NCI-H748 treated with DMSO at 0.1 percent for 48 hours (cell line): ENCODE results near the gene SH3GL1.
A peak's percentile ranks its signal among the peaks of the same experiment; 100 is the strongest.
"Not testable (repeated sequence)": the region's sequence is repeated elsewhere in the genome, so short reads cannot be mapped to it uniquely, and the experiment has no call there.

ENCODE experiments used
- DNase-seq: peaks from one replicate; lab custom pipeline; 2025; lab: John Stamatoyannopoulos, UW

SH3GL1 gene

GRCh38 chr19:4342615-4343369, 57.6 kb downstream of the SH3GL1 start:
- DNase-seq, result peak; percentile 98

GRCh38 chr19:4342314-4342614, 58.1 kb downstream of the SH3GL1 start:
- DNase-seq, result no peak

DNA sequence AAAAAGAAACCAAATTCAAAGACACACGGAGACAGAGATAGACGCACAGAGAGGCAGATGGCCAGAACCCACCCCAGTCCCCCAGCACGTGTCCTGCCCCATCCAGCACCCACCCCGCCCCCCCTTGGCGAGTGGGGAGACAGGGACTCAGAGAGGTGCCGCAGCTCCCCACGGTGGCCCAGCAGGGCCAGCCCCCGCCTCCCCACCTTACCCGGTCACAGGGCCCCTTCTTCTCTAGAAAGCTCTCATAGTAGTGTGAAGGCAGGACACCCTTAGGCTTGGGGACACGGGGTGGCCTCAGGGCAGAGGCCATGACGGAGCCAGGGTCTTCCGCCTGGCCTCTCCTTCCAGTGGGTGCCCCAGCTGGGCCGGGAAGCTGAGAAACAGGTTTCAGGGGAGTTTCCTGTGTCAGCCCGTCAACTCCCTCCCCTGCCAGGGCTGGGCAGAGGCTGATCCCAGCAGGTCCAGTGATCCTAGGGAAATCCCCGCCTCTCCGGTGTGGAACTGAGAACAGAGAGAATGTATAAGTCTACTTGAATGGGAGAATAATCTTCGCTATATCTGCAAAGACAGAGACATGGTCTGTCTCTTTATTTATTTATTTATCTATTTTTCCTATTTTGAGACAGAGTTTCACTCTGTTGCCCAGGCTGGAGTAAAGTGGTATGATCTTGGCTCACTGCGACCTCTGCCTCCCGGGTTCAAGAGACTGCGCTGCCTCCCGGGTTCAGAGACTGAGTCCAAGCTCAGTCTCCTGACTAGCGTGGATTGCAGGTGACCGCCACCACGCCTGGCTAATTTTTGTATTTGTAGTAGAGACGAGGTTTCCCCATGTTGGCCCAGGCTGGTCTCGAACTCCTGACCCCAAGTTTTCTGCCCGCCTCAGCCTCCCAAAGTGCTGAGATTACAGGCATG, 61.6 kb downstream of the SH3GL1 start, which contains the start of gene STAP2:
Gene STAP2, minus strand, starts transcription at position 387 of the 915 bp plus-strand sequence. Its CDS starts 74 bp downstream, at position 313.
- no peak for DNase-seq

- DNase-seq, result no peak
Measured at GRCh38 chr19:4337906-4338440, 62.4 kb downstream of the SH3GL1 start.

GRCh38 chr19:4334929-4335570, 65.3 kb downstream of the SH3GL1 start:
- DNase-seq, result no peak

- no peak for DNase-seq
Measured at GRCh38 chr19:4329858-4330257, 70.5 kb downstream of the SH3GL1 start.

- DNase-seq, result not testable (repeated sequence)
Measured at GRCh38 chr19:4328991-4329681, 71.2 kb downstream of the SH3GL1 start.

GRCh38 chr19:4328243-4328990, 71.9 kb downstream of the SH3GL1 start:
- no peak for DNase-seq

DNA sequence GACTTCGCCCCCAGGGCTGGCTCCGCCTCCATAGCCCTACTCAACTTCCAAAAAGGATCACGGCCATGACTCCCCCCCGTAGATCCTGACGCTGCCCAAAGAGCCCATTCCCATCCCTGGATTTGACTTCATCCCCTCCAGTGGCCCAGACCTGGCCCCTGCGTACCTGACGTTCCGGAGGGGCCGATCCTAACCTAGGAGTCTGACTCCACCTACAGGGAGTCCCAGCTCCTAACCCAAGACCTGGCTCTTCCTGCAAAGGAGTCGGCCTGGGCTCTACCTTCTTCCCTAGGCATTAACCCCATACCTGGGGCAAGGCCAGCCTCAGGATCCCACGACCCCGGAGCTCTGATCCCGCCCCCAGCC, 72.5 kb downstream of the SH3GL1 start:
- no peak for DNase-seq

GRCh38 chr19:4327252-4327876, 73.0 kb downstream of the SH3GL1 start:
- no peak for DNase-seq

GRCh38 chr19:4326837-4327251, 73.5 kb downstream of the SH3GL1 start:
- DNase-seq, result no peak

- DNase-seq, result no peak
Measured at GRCh38 chr19:4326215-4326836, 74.0 kb downstream of the SH3GL1 start.

DNA sequence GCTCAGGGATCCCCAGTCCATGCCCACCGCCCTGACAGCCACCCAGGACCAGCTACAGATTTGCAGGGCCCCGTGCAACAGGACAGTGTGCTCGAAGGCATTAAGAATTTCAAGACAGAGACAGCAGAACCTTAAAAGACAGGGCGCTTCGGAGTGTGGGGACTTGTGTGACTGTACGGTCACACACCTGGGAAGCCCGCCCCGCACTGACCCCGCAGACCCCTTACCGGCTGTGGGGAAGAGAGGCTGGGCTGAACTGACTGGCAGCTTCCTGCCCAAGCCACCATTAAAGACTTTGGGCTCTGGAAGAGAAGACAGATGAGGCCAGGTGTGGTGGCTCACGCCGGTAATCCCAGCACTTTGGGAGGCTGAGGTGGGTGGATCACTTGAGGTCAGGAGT, 76.1 kb downstream of the SH3GL1 start:
- DNase-seq, result no peak

GRCh38 chr19:4323692-4324091, 76.7 kb downstream of the SH3GL1 start:
- DNase-seq, result no peak

DNA sequence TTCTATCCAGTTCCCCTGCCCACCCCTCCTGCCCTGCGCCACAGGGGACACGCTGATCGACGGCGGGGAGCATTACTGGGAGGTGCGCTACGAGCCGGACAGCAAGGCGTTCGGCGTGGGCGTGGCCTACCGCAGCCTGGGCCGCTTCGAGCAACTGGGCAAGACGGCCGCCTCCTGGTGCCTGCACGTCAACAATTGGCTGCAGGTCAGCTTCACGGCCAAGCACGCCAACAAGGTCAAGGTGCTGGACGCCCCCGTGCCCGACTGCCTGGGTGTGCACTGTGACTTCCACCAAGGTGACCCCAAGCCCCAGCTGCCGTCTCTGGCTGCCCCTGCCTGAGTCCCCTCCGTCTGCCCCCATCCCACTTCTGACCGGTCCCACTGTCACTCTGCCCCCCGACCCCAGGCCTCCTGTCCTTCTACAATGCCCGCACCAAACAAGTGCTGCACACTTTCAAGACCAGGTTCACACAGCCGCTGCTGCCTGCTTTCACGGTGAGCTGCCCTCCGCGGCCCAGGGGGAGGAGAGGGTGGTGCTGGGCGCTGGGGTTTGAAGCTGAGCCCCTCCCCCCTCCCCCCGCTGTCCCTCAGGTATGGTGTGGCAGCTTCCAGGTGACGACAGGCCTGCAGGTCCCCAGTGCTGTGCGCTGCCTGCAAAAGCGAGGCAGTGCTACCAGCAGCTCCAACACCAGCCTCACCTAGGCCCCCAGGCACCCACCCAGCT, 77.2 kb downstream of the SH3GL1 start:
- DNase-seq, result no peak

DNA sequence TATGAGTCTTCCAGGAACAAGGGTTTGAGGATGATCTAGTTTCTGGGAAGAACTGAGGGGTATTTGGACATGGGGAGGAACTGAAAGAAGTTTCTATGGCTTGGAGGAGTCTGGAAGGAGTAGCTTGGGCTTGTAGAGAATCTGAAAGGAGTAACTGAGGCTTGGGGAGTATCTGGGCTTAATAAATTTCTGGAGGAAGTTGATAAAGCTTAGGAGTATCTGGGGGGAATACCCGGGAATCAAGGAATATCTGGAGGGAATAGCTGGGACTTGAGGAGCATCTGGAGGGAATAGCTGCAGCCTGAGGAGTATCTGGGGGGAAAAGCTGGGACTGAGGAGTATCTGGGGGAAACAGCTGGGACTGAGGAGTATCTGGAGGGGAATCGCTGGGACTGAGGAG, 79.9 kb downstream of the SH3GL1 start:
- no peak for DNase-seq

DNA sequence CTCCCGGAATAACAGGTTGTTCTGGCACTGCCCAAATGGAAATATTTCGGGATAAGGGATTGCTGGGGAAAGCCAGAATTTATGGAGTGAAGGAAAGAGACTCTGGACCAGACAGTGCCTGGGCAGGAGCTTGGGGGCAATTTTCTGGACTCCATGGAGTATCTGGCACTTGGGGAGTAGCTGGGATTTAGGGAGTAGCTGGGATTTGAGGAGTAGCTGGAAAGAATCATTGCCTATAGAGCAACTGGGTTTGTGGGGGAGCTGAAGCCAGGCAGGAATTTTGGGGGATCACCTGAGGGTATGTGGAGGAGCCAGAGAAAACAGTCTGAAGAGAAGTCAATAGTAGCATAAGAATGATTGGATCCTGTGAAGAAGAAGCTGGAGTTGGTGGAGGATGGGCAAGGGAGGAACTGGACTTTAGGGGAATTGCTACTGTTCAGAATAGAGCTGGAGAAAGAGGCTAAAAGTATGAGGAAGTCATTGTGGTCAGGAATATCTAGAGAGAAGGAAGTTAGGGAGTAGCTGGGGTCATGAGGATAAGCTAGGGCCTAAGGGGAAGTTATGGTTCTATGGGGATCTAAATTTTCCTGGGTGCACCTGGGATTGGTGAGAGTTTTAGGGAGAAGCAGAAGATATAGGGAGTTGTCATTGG, 81.2 kb downstream of the SH3GL1 start:
- DNase-seq, result no peak

DNA sequence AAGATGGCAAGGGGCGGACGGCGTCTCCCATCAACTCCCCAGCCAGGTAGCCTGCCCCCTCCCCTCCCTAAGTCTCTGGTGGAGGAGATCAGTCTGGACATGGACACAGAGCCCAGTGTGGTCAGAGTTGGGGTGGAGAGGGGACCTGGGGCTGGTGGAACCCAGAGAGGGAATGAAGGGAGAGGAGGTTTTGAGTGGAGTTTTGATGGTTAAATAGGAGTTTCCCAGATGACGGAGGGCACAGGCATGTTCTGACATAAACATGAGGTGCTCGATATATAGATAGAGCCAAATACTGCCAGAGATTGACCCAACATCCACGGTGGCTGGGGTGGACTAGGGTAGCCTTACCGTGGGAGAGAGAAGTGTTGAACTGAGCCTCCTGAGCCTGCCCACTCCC, 81.9 kb downstream of the SH3GL1 start:
- DNase-seq, result no peak

- DNase-seq, result no peak
Measured at GRCh38 chr19:4316956-4317355, 83.4 kb downstream of the SH3GL1 start.
